ENCODE results near the gene AXIN1.

DNA sequence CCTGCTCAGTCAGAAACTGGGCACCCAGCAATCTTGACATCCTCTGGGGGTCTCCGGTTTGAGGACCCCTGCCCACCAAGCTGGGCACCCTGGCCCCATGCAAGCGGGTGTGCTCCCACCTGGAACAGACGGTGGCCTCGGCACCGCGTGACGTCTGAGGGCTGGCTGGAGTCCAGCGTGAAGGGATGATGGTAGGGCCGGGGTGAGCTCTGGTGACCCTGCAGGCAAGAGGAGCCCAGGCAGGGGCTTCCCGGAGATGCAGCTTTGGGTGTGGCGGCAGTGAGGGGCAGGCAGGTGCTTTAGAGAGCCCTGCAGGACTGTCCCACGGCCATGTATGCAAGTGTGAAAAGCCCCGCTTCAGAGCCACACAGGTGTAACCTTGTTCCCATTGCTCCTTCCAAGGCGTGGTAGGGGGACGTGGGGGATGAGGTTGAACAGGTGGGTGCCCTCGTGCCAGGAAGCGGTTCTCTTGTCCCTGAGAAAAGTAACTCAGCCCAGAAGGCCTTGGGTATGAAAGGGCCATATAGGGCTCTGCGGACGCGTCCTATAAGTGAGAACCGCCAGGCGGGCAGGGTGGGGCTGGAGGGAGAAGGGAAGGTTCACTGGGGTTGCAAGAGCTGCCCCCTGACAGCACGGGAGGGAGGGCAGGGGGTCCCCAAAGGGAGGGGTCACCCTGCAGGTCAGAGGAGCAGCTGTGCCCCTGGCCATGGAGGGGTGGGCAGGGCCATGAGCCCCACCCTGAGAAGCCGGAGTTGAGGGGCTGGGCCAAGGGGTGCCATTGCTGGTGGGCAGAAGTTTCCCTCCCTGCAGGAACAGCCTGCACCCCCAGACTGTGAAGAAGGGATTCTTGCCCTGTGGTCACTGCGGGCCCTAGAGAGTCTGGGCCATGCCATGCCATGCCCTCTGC, 86.0 kb downstream of the AXIN1 start:
- TF ChIP-seq, protein P1, sequence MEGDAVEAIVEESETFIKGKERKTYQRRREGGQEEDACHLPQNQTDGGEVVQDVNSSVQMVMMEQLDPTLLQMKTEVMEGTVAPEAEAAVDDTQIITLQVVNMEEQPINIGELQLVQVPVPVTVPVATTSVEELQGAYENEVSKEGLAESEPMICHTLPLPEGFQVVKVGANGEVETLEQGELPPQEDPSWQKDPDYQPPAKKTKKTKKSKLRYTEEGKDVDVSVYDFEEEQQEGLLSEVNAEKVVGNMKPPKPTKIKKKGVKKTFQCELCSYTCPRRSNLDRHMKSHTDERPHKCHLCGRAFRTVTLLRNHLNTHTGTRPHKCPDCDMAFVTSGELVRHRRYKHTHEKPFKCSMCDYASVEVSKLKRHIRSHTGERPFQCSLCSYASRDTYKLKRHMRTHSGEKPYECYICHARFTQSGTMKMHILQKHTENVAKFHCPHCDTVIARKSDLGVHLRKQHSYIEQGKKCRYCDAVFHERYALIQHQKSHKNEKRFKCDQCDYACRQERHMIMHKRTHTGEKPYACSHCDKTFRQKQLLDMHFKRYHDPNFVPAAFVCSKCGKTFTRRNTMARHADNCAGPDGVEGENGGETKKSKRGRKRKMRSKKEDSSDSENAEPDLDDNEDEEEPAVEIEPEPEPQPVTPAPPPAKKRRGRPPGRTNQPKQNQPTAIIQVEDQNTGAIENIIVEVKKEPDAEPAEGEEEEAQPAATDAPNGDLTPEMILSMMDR (conservative IDR thresholded peaks at IDR 0.05; ENCODE audit: low read depth, low read length): no peak
- no peak for TF ChIP-seq EZH2 (IDR thresholded peaks at IDR 0.05; ENCODE audit: borderline replicate concordance, low read depth, low read length, poor library complexity, severe bottlenecking)
